ENCODE results near the gene DOCK10.

GRCh38 chr2:225056330-225057073 lies 14.2 kb upstream of the DOCK10 start:
- no peak for TF ChIP-seq CTCF (IDR thresholded peaks at IDR 0.05)
- no peak for TF ChIP-seq EP300 (IDR thresholded peaks at IDR 0.05)
